CD8-positive, alpha-beta memory T cell (primary cell): ENCODE measurements around the gene DHX8. TPM values are rescaled to one million over a fixed set of nuclear protein-coding genes. Genes with fewer than 3 reads are reported as not detected.
"Not testable (repeated sequence)": the region's sequence is repeated elsewhere in the genome, so short reads cannot be mapped to it uniquely, and the experiment has no call there.

ENCODE experiments used
- CTCF ChIA-PET: fragments of 350-600 bp; sonication (Branson Sonifier 250); formaldehyde crosslinking; loops from one replicate; lab custom pipeline; 2021; ENCODE audit warnings: antibody characterized with exemption; lab: Charles Lee
- POLR2A ChIA-PET: fragments of 350-600 bp; sonication (Branson Sonifier 250); formaldehyde crosslinking; loops from one replicate; lab custom pipeline; 2021; ENCODE audit warnings: antibody characterized with exemption; lab: Charles Lee
- DNase-seq, 5 donors: peaks; one replicate each; pipeline versions ENCODE4 v3.0.0 to v3.0.0-alpha.2; 2020 to 2022; ENCODE audit warnings: mixed read lengths in 1 of 5
- H3K27ac ChIP-seq: one replicate; pipeline ENCODE4 v1.7.0; 2013; ENCODE audit warnings: low read depth, mild to moderate bottlenecking, low read length, moderate library complexity
- H3K27me3 ChIP-seq: 2 replicates; pipeline ENCODE4 v1.7.0; 2013; ENCODE audit warnings: low read length, mild to moderate bottlenecking; ENCODE audit not compliant: insufficient read depth, poor library complexity, severe bottlenecking
- H3K36me3 ChIP-seq: 2 replicates; pipeline ENCODE4 v1.7.0; 2013; ENCODE audit warnings: mild to moderate bottlenecking, low read length, moderate library complexity; ENCODE audit not compliant: insufficient read depth
- H3K4me1 ChIP-seq: 2 replicates; pipeline ENCODE4 v1.7.0; 2013; ENCODE audit warnings: mild to moderate bottlenecking, low read length, moderate library complexity; ENCODE audit not compliant: insufficient read depth
- H3K4me3 ChIP-seq: 2 replicates; pipeline ENCODE4 v1.7.0; 2013; ENCODE audit warnings: mild to moderate bottlenecking, low read length
- H3K9me3 ChIP-seq: 2 replicates; pipeline ENCODE4 v1.7.0; 2013; ENCODE audit warnings: mild to moderate bottlenecking, low read length
- H3K27ac Mint-ChIP-seq, 8 donors: one replicate each; pipeline ENCODE4 v1.8.0; 2020 to 2021; ENCODE audit warnings: mixed read lengths in 8 of 8, mild to moderate bottlenecking in 6 of 8, inconsistent platforms in 3 of 8, moderate library complexity in 3 of 8
- H3K27me3 Mint-ChIP-seq, 2 donors: one replicate each; pipeline ENCODE4 v1.8.0; 2020 to 2021; ENCODE audit warnings: mixed read lengths in 2 of 2, mild to moderate bottlenecking in 1 of 2, moderate library complexity in 1 of 2
- H3K36me3 Mint-ChIP-seq, 3 donors: one replicate each; pipeline ENCODE4 v1.8.0; 2020 to 2021; ENCODE audit warnings: mixed read lengths in 3 of 3, inconsistent platforms in 1 of 3, mild to moderate bottlenecking in 1 of 3
- H3K4me1 Mint-ChIP-seq, 3 donors: one replicate each; pipeline ENCODE4 v1.8.0; 2020 to 2021; ENCODE audit warnings: mixed read lengths in 3 of 3, inconsistent platforms in 1 of 3, mild to moderate bottlenecking in 1 of 3
- H3K4me3 Mint-ChIP-seq, 7 donors: one replicate each; pipeline ENCODE4 v1.8.0; 2020 to 2021; ENCODE audit warnings: mixed read lengths in 7 of 7, mild to moderate bottlenecking in 6 of 7, moderate library complexity in 4 of 7, inconsistent platforms in 2 of 7
- H3K9me3 Mint-ChIP-seq, 5 donors: one replicate each; pipeline ENCODE4 v1.8.0; 2020 to 2022; ENCODE audit warnings: mixed read lengths in 5 of 5, mild to moderate bottlenecking in 3 of 5, moderate library complexity in 2 of 5, inconsistent platforms in 1 of 5
- polyA plus RNA-seq: library from polyadenylated mRNA; unstranded; fragments of 300-500 nt; fragmentation: Illumina TruSeq; gene quantifications from one replicate; pipeline ENCODE4 v1.2.3, GENCODE V29; 2021
- total RNA-seq, 2 experiments: library from RNA; stranded (reverse); gene quantifications; one replicate each; pipeline ENCODE4 v1.2.3, GENCODE V29; 2021

DHX8 gene
- total and polyA plus RNA-seq, 3 experiments from 2014 or later, result 41.6 to 70.8 (median 64.8) TPM

DNA sequence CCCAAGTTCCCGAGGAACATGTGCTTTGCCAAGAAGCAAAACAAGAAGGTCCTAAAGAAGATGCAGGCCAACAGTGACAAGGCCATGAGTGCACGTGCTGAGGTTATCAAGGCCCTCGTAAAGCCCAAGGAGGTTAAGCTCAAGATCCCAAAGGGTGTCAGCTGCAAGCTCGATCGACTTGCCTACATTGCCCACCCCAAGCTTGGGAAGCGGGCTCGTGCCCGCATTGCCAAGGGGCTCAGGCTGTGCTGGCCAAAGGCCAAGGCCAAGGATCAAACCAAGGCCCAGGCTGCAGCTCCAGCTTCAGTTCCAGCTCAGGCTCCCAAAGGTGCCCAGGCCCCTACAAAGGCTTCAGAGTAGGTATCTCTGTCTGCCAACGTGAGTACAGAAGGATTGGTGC, 7.5 kb upstream of the DHX8 start:
- H3K4me3 ChIP-seq, H3K9me3 Mint-ChIP-seq, H3K36me3 ChIP-seq, H3K27me3 Mint-ChIP-seq, H3K4me1 Mint-ChIP-seq, H3K27me3 ChIP-seq, POLR2A ChIA-PET, DNase-seq, H3K36me3 Mint-ChIP-seq, H3K27ac Mint-ChIP-seq, H3K4me3 Mint-ChIP-seq, H3K9me3 ChIP-seq, H3K4me1 ChIP-seq, H3K27ac ChIP-seq: not testable (repeated sequence)
- CTCF ChIA-PET, result interaction anchor here (1.7 kb wide), 1 partner anchor 82 kb away, joined by 5 read pairs; no protein-coding TSS in a partner anchor

DNA sequence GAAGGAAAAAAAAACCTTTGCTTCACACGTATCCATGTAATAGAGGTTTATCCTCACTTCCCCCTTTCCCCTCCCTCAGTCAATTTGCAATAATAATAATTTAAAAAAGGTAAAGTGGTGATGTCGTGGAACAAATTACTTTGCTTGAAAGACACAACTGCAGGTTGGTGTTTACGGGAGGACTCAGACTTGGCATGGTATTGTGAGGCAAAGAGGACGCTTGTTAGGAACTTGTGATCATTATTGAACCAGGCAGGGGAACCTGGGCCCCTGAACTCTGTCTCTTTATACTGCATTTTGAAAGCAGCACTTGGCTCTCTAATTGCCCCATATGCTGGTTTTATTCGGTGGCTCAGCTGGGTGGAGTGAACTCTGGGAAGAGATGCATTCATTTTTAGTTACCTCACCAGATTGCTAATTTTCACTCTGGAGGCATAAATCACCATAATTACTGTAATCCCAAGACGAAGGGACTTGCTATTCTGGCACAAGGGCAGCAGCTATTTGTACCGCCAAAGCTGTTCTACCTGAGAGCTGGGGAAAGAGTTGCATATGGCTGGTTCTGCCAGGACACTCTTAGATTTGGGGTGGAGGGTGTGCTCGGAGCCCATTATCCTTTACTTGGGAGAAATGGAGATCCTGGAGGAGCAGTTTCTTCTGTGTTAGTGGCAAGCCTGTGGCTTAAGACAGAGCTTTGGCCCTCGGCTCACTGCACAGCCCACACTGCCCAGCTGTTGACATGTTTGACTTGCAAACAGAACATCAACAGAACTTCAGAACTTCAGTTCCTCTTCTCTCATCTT, 5.7 kb upstream of the DHX8 start:
- H3K36me3 Mint-ChIP-seq, result no peaks in the 10 kb centered on the region
- peaks cover 0 to 2% of the 10 kb centered on the region in 2 donors for H3K27me3 Mint-ChIP-seq
- Histone ChIP-seq H3K27ac (no peak overlapping the region), H3K4me1 (peaks cover 1% of the 10 kb centered on the region), H3K36me3 (no peaks in the 10 kb centered on the region), H3K4me3 (no peak overlapping the region), H3K9me3 (no peaks in the 10 kb centered on the region), H3K27me3 (no peaks in the 10 kb centered on the region)
- H3K4me3 Mint-ChIP-seq, result no peak overlapping the region
- POLR2A ChIA-PET, result no interaction called here
- no peak overlapping the region for H3K27ac Mint-ChIP-seq
- H3K9me3 Mint-ChIP-seq, result no peaks in the 10 kb centered on the region
- no peak for DNase-seq
- CTCF ChIA-PET, result interaction anchor here (1.7 kb wide), 1 partner anchor 84 kb away, joined by 5 read pairs; no protein-coding TSS in a partner anchor
- H3K4me1 Mint-ChIP-seq, result peaks cover 0 to under 1% (median 0%) of the 10 kb centered on the region in 3 donors

DNA sequence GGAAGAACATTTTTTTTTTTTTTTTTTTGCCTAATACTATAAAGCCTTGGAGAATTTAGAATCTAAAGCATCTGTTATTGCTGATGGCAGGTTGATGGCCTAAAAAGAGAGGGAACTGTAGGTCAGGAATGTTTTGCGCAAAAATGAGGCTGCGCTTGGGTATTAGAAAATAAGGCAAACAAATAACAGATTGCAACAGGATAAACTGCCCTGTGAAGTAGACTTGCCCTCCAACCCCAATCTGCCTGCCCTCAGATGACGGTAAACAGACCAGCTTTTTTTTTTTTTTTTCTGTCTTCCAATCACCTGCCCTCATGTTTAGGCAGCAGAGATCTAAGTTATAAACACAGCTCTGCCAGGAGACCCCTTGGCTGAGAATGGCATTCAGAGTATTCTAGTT, 3.8 kb upstream of the DHX8 start:
- Mint-ChIP-seq H3K4me1 (peaks cover 15 to 19% (median 18%) of the 10 kb centered on the region in 3 donors), H3K9me3 (no peaks in the 10 kb centered on the region), H3K36me3 (peaks cover 0 to 7% (median 0%) of the 10 kb centered on the region in 3 donors), H3K4me3 (no peak overlapping the region), H3K27ac (no peak overlapping the region), H3K27me3 (peaks cover 0 to 3% of the 10 kb centered on the region in 2 donors)
- H3K4me3 ChIP-seq, result no peak overlapping the region
- CTCF ChIA-PET, result no interaction called here
- no peak overlapping the region for H3K27ac ChIP-seq
- no peaks in the 10 kb centered on the region for H3K27me3 ChIP-seq
- H3K36me3 ChIP-seq, result no peaks in the 10 kb centered on the region
- H3K4me1 ChIP-seq, result peaks cover 10% of the 10 kb centered on the region
- POLR2A ChIA-PET, result no interaction called here
- H3K9me3 ChIP-seq, result no peaks in the 10 kb centered on the region
- no peak for DNase-seq

DNA sequence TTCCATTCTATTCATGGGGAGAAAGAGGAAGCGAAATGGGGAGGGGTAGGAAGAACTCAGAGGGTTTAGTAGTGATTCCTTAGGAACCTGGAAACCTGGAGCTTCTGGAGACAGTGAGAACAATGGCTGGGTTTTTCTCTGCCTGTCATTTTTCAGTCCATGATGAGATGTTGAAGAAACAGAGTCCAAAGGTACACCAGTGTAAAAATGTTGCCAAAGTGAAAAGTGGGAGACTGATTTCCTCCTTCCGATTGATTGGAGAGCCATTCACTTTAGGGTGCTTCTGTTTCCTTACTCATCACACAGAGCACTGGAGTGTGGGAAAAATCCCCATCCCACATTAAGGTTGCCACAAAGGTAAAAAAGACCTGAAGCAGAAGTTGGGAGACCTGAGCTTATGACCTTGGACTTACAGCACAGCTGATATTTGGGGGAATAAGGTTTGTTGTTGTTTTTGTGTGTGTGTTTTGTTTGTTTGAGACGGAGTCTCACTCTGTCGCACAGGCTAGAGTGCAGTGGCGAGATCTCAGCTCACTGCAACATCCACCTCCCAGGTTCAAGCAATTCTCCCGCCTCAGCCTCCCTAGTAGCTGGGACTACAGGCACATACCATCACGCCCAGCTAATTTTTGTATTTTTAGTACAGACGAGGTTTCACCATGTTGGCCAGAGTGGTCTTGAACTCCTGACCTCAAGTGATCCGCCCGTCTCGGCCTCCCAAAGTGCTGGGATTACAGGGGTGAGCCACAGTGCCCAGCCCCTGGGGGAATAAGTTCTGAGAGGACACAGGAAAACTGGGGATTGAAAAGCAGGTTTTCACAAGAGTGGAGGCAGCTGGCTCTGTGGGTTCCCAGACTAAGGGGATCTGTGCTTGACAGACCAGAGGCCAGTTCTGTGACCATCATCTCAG, 1.4 kb upstream of the DHX8 start:
- no peaks in the 10 kb centered on the region for H3K36me3 ChIP-seq
- H3K9me3 Mint-ChIP-seq, result no peaks in the 10 kb centered on the region
- peaks cover 29% of the 10 kb centered on the region for H3K4me1 ChIP-seq
- peaks cover 0 to 10% (median 0%) of the 10 kb centered on the region in 3 donors for H3K36me3 Mint-ChIP-seq
- no peak overlapping the region for H3K27ac ChIP-seq
- H3K27ac Mint-ChIP-seq, result no peak overlapping the region
- no peak overlapping the region for H3K4me3 Mint-ChIP-seq
- DNase-seq, result no peak
- ChIA-PET POLR2A (interaction anchor here (0.7 to 2.9 kb wide), 5 partner anchors 84 to 121 kb away, joined by 3 to 39 read pairs (median 26); partner anchors contain the start of gene ARL4D), CTCF (interaction anchor here (0.6 to 6.7 kb wide), 9 partner anchors 12 to 484 kb away, joined by 3 to 130 read pairs (median 10); partner anchors contain the start of genes ARL4D and RPL27)
- H3K27me3 ChIP-seq, result no peaks in the 10 kb centered on the region
- H3K27me3 Mint-ChIP-seq, result peaks cover 0 to 1% of the 10 kb centered on the region in 2 donors
- H3K9me3 ChIP-seq, result no peaks in the 10 kb centered on the region
- peaks cover 26 to 41% (median 38%) of the 10 kb centered on the region in 3 donors for H3K4me1 Mint-ChIP-seq
- H3K4me3 ChIP-seq, result no peak overlapping the region

DNA sequence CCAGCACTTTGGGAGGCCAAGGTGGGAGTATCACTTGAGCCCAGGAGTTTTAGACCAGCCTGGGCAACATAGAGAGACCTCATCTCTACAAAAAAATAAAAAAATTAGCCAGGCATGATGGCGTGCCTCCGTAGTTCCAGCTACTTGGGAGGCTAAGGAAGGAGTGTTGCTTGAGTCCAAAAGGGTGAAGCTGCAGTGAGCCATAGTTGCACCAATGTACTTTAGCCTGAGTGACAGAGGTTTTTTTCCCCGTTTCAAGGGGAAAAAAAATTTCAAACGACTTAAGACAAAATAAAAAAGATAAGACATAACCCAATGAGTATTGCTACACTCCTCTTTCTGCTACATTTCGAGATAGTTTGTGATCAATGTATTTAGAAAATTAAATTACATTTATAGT, 6.8 kb downstream of the DHX8 start:
- POLR2A ChIA-PET, result no interaction called here
- Histone ChIP-seq H3K9me3 (no peaks in the 10 kb centered on the region), H3K27ac (no peak overlapping the region), H3K4me3 (no peak overlapping the region), H3K4me1 (peaks cover 12% of the 10 kb centered on the region), H3K27me3 (no peaks in the 10 kb centered on the region), H3K36me3 (peaks cover 49% of the 10 kb centered on the region)
- no peaks in the 10 kb centered on the region for H3K27me3 Mint-ChIP-seq
- H3K27ac Mint-ChIP-seq, result no peak overlapping the region
- peaks cover 9 to 62% (median 19%) of the 10 kb centered on the region in 3 donors for H3K36me3 Mint-ChIP-seq
- no peak for DNase-seq
- CTCF ChIA-PET, result no interaction called here
- no peak overlapping the region for H3K4me3 Mint-ChIP-seq
- H3K4me1 Mint-ChIP-seq, result peaks cover 14 to 29% (median 16%) of the 10 kb centered on the region in 3 donors
- no peaks in the 10 kb centered on the region for H3K9me3 Mint-ChIP-seq

DNA sequence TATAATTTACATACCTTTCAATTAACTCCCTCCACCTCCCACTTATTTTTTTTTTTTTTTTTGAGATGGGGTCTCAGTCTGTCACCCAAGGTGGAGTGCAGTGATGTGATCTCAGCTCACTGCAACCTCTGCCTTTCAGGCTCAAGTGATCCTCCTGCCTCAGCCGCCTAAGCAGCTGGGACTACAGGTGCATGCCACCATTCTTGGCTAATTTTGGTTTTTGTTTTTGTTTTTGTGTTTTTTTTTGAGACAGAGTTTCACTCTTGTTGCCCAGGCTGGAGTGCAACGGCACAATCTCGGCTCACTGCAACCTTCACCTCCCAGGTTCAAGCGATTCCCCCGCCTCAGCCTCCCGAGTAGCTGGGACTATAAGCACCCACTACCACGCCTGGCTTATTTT, 25.7 kb downstream of the DHX8 start:
- H3K27ac Mint-ChIP-seq, H3K27ac ChIP-seq, H3K27me3 Mint-ChIP-seq, DNase-seq, H3K9me3 Mint-ChIP-seq, POLR2A ChIA-PET, H3K4me3 Mint-ChIP-seq, H3K27me3 ChIP-seq, H3K4me3 ChIP-seq, CTCF ChIA-PET, H3K9me3 ChIP-seq, H3K4me1 ChIP-seq, H3K4me1 Mint-ChIP-seq: not testable (repeated sequence)
- peaks cover 52% of the 10 kb centered on the region for H3K36me3 ChIP-seq
- peaks cover 14 to 78% (median 37%) of the 10 kb centered on the region in 3 donors for H3K36me3 Mint-ChIP-seq

DNA sequence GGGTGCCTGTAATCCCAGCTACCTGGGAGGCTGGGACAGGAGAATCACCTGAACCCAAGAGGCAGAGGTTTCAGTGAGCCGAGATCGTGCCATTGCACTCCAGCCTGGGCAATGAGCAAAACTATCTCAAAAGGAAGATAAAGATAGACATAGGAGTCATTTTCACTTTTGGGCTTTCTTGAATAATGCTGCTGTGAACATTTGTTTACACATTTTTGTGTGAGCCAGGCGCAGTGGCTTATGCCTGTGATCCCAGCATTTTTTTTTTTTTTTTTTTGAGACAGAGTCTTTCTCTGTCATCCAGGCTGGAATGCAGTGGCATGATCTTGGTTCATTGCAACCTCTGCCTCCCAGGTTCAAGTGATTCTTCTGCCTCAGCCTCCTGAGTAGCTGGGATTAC, 27.4 kb downstream of the DHX8 start:
- POLR2A ChIA-PET, DNase-seq, H3K4me3 Mint-ChIP-seq, H3K4me1 ChIP-seq, H3K9me3 Mint-ChIP-seq, H3K4me1 Mint-ChIP-seq, H3K27ac ChIP-seq, CTCF ChIA-PET, H3K9me3 ChIP-seq, H3K27ac Mint-ChIP-seq, H3K27me3 ChIP-seq, H3K27me3 Mint-ChIP-seq, H3K4me3 ChIP-seq: not testable (repeated sequence)
- H3K36me3 ChIP-seq, result peaks cover 43% of the 10 kb centered on the region
- H3K36me3 Mint-ChIP-seq, result peaks cover 14 to 76% (median 31%) of the 10 kb centered on the region in 3 donors

DNA sequence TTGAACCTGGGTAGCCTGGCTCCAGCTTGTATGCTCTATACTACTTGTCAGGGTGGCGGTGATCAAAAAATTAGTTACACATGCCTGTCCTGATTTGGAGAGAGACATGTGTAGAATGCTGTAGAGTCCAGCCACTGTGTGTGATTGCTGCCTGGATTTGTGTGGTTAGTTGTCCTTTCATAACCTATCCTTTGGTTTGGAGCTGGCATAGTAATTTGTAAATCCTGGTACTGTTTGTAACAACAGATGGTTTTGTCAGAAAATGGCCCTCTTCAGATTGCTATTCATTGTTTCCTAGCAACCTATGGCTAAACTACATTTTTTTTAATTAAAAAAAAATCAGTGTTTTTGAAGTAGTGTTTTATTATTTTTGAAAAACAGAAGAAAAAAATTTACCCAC, 31.9 kb downstream of the DHX8 start:
- Mint-ChIP-seq H3K27me3 (no peaks in the 10 kb centered on the region), H3K27ac (no peak overlapping the region), H3K9me3 (no peaks in the 10 kb centered on the region), H3K4me1 (peaks cover 0 to 7% (median 0%) of the 10 kb centered on the region in 3 donors), H3K36me3 (peaks cover 10 to 82% (median 34%) of the 10 kb centered on the region in 3 donors), H3K4me3 (no peak overlapping the region)
- Histone ChIP-seq H3K9me3 (no peaks in the 10 kb centered on the region), H3K4me1 (no peaks in the 10 kb centered on the region), H3K27ac (no peak overlapping the region), H3K27me3 (no peaks in the 10 kb centered on the region), H3K36me3 (peaks cover 54% of the 10 kb centered on the region), H3K4me3 (no peak overlapping the region)
- ChIA-PET CTCF (no interaction called here), POLR2A (no interaction called here)
- no peak for DNase-seq
